ENCODE data around the gene SAMD5. TPM values are rescaled to one million over a fixed set of nuclear protein-coding genes. Genes with fewer than 3 reads are reported as not detected.
"Not testable (repeated sequence)": the region's sequence is repeated elsewhere in the genome, so short reads cannot be mapped to it uniquely, and the experiment has no call there.

Gene SAMD5
- total RNA-seq, 2 donors from 2014 or later = not detected

- H3K4me3 Mint-ChIP-seq = peak overlapping the region; percentile 23
- H3K27ac Mint-ChIP-seq = no peak overlapping the region
- H3K36me3 Mint-ChIP-seq (ENCODE audit: low read depth) = no peaks in the 10 kb centered on the region
- H3K4me1 Mint-ChIP-seq = no peaks in the 10 kb centered on the region
- peaks cover 38% of the 10 kb centered on the region for H3K27me3 Mint-ChIP-seq
- no peak for ATAC-seq (replicated peaks)
- no peaks in the 10 kb centered on the region for H3K9me3 Mint-ChIP-seq
Measured at GRCh38 chr6:147509891-147510290, 1.4 kb downstream of the SAMD5 start.

GRCh38 chr6:147510929-147511590 is 2.6 kb downstream of the SAMD5 start:
- H3K36me3 Mint-ChIP-seq (ENCODE audit: low read depth) = no peaks in the 10 kb centered on the region
- ATAC-seq (replicated peaks) = no peak
- peaks cover 35% of the 10 kb centered on the region for H3K27me3 Mint-ChIP-seq
- no peaks in the 10 kb centered on the region for H3K9me3 Mint-ChIP-seq
- H3K27ac Mint-ChIP-seq = no peak overlapping the region
- no peak overlapping the region for H3K4me3 Mint-ChIP-seq
- no peaks in the 10 kb centered on the region for H3K4me1 Mint-ChIP-seq

GRCh38 chr6:147514831-147515230 is 6.3 kb downstream of the SAMD5 start:
- Mint-ChIP-seq H3K9me3 (no peaks in the 10 kb centered on the region), H3K27ac (no peak overlapping the region), H3K27me3 (peaks cover 18% of the 10 kb centered on the region), H3K4me3 (no peak overlapping the region), H3K4me1 (no peaks in the 10 kb centered on the region), H3K36me3 (ENCODE audit: low read depth) (no peaks in the 10 kb centered on the region)
- no peak for ATAC-seq (replicated peaks)

GRCh38 chr6:147515327-147515726 is 6.8 kb downstream of the SAMD5 start:
- no peak for ATAC-seq (replicated peaks)

GRCh38 chr6:147522597-147522996 is 14.1 kb downstream of the SAMD5 start:
- H3K27ac Mint-ChIP-seq = no peak overlapping the region
- no peaks in the 10 kb centered on the region for H3K4me1 Mint-ChIP-seq
- H3K36me3 Mint-ChIP-seq (ENCODE audit: low read depth) = no peaks in the 10 kb centered on the region
- no peak overlapping the region for H3K4me3 Mint-ChIP-seq
- peaks cover 36% of the 10 kb centered on the region for H3K27me3 Mint-ChIP-seq
- no peaks in the 10 kb centered on the region for H3K9me3 Mint-ChIP-seq
- ATAC-seq (replicated peaks) = no peak

More at GRCh38 chr6:147515327-147515726, 6.8 kb downstream of the SAMD5 start:
- no peak overlapping the region for H3K4me3 Mint-ChIP-seq
- H3K27ac Mint-ChIP-seq = no peak overlapping the region
- no peaks in the 10 kb centered on the region for H3K36me3 Mint-ChIP-seq (ENCODE audit: low read depth)
- no peaks in the 10 kb centered on the region for H3K4me1 Mint-ChIP-seq
- H3K9me3 Mint-ChIP-seq = no peaks in the 10 kb centered on the region
- peaks cover 13% of the 10 kb centered on the region for H3K27me3 Mint-ChIP-seq

GRCh38 chr6:147525519-147526209 is 17.2 kb downstream of the SAMD5 start:
- no peaks in the 10 kb centered on the region for H3K9me3 Mint-ChIP-seq
- H3K4me1 Mint-ChIP-seq = peaks cover 6% of the 10 kb centered on the region
- no peak for ATAC-seq (replicated peaks)

GRCh38 chr6:147527197-147527596 is 18.7 kb downstream of the SAMD5 start:
- no peaks in the 10 kb centered on the region for H3K9me3 Mint-ChIP-seq
- H3K4me3 Mint-ChIP-seq = no peak overlapping the region
- ATAC-seq (replicated peaks) = no peak
- H3K27ac Mint-ChIP-seq = no peak overlapping the region
- no peaks in the 10 kb centered on the region for H3K36me3 Mint-ChIP-seq (ENCODE audit: low read depth)
- peaks cover 6% of the 10 kb centered on the region for H3K4me1 Mint-ChIP-seq
- H3K27me3 Mint-ChIP-seq = peaks cover 33% of the 10 kb centered on the region

More at GRCh38 chr6:147525519-147526209, 17.2 kb downstream of the SAMD5 start:
- Mint-ChIP-seq H3K27ac (no peak overlapping the region), H3K27me3 (peaks cover 43% of the 10 kb centered on the region), H3K4me3 (no peak overlapping the region), H3K36me3 (ENCODE audit: low read depth) (no peaks in the 10 kb centered on the region)

- Mint-ChIP-seq H3K4me1 (peaks cover 6% of the 10 kb centered on the region), H3K27me3 (peaks cover 36% of the 10 kb centered on the region), H3K9me3 (no peaks in the 10 kb centered on the region), H3K27ac (no peak overlapping the region), H3K36me3 (ENCODE audit: low read depth) (no peaks in the 10 kb centered on the region), H3K4me3 (no peak overlapping the region)
- ATAC-seq (replicated peaks) = no peak
Measured at GRCh38 chr6:147528511-147529145, 20.1 kb downstream of the SAMD5 start.

GRCh38 chr6:147530132-147531060 is 21.9 kb downstream of the SAMD5 start:
- ATAC-seq (replicated peaks) = no peak
- H3K4me1 Mint-ChIP-seq = peaks cover 6% of the 10 kb centered on the region
- H3K36me3 Mint-ChIP-seq (ENCODE audit: low read depth) = no peaks in the 10 kb centered on the region
- H3K4me3 Mint-ChIP-seq = no peak overlapping the region
- H3K27ac Mint-ChIP-seq = no peak overlapping the region
- peaks cover 21% of the 10 kb centered on the region for H3K27me3 Mint-ChIP-seq
- no peaks in the 10 kb centered on the region for H3K9me3 Mint-ChIP-seq

- Mint-ChIP-seq H3K4me1 (peaks cover 6% of the 10 kb centered on the region), H3K4me3 (no peak overlapping the region), H3K27me3 (peaks cover 17% of the 10 kb centered on the region), H3K9me3 (no peaks in the 10 kb centered on the region), H3K36me3 (ENCODE audit: low read depth) (no peaks in the 10 kb centered on the region), H3K27ac (no peak overlapping the region)
- ATAC-seq (replicated peaks) = no peak
Measured at GRCh38 chr6:147531321-147531720, 22.8 kb downstream of the SAMD5 start.

- Mint-ChIP-seq H3K9me3 (no peaks in the 10 kb centered on the region), H3K27ac (no peak overlapping the region), H3K27me3 (peaks cover 8% of the 10 kb centered on the region), H3K4me1 (peaks cover 6% of the 10 kb centered on the region), H3K4me3 (no peak overlapping the region), H3K36me3 (ENCODE audit: low read depth) (no peaks in the 10 kb centered on the region)
- ATAC-seq (replicated peaks) = no peak
Measured at GRCh38 chr6:147534116-147534860, 25.8 kb downstream of the SAMD5 start.

- Mint-ChIP-seq H3K36me3 (ENCODE audit: low read depth) (no peaks in the 10 kb centered on the region), H3K9me3 (peaks cover 5% of the 10 kb centered on the region), H3K27ac (no peak overlapping the region), H3K4me3 (no peak overlapping the region), H3K4me1 (no peaks in the 10 kb centered on the region), H3K27me3 (peaks cover 8% of the 10 kb centered on the region)
- no peak for ATAC-seq (replicated peaks)
Measured at GRCh38 chr6:147538821-147539220, 30.3 kb downstream of the SAMD5 start.

- H3K4me1 Mint-ChIP-seq = no peaks in the 10 kb centered on the region
- H3K27me3 Mint-ChIP-seq = peaks cover 8% of the 10 kb centered on the region
- no peaks in the 10 kb centered on the region for H3K36me3 Mint-ChIP-seq (ENCODE audit: low read depth)
- peaks cover 5% of the 10 kb centered on the region for H3K9me3 Mint-ChIP-seq
- no peak overlapping the region for H3K4me3 Mint-ChIP-seq
- no peak for ATAC-seq (replicated peaks)
- H3K27ac Mint-ChIP-seq = no peak overlapping the region
Measured at GRCh38 chr6:147540075-147540474, 31.6 kb downstream of the SAMD5 start.

- not testable (repeated sequence) for H3K4me3 Mint-ChIP-seq; H3K36me3 Mint-ChIP-seq (ENCODE audit: low read depth); ATAC-seq (replicated peaks); H3K27me3 Mint-ChIP-seq; H3K27ac Mint-ChIP-seq; H3K9me3 Mint-ChIP-seq; H3K4me1 Mint-ChIP-seq
Measured at GRCh38 chr6:147542436-147542835, 33.9 kb downstream of the SAMD5 start.
